HCT116 (cell line): ENCODE measurements around the gene CRY2. TPM values are rescaled to one million over a fixed set of nuclear protein-coding genes. Genes with fewer than 3 reads are reported as not detected.

ENCODE experiments used
- ATAC-seq: fragments of 200-7000 bp; cut with Tn5 transposase; 2 replicates; pipeline ENCODE4 v1.9.1; 2020; ENCODE audit warnings: mild to moderate bottlenecking, moderate library complexity
- BruUV-seq: library from RNA; stranded (reverse); fragments of 400-500 nt; replicated peaks from 2 replicates; lab custom pipeline; 2021; lab: Mats Ljungman, UMichigan
- CTCF ChIA-PET: fragments of 300-600 bp; sonication (Branson Sonifier 250); formaldehyde crosslinking; loops from one replicate; lab custom pipeline; 2021; ENCODE audit warnings: antibody characterized with exemption; lab: Charles Lee
- POLR2A ChIA-PET: fragments of 300-600, 350-600 bp; sonication (Branson Sonifier 250); formaldehyde crosslinking; loops from one replicate; lab custom pipeline; 2021; ENCODE audit warnings: antibody characterized with exemption; lab: Charles Lee
- RAD21 ChIA-PET, 2 experiments: fragments of 300-600 bp; sonication (Branson Sonifier 250); formaldehyde crosslinking; loops; one replicate each; lab custom pipeline; 2023; ENCODE audit warnings: low total read pairs in 2 of 2; ENCODE audit not compliant: uncharacterized antibody in 2 of 2, unreplicated experiment in 2 of 2, low non-redundant PET in 1 of 2; lab: Charles Lee
- DNase-seq: peaks from one replicate; pipeline ENCODE4 v3.0.0-alpha.2; 2010; ENCODE audit warnings: low read depth, low spot score
- H2AFZ ChIP-seq: fragments of 200-600 bp; shearing (Covaris generic), sonication (generic); 2 replicates; pipeline ENCODE4 v1.6.1; 2017; ENCODE audit warnings: low read depth, mixed run types, mixed read lengths, antibody characterized with exemption, low read length; ENCODE audit not compliant: poor library complexity, severe bottlenecking
- H3K27ac ChIP-seq: 2 replicates; pipeline ENCODE4 v1.5.1; 2012; ENCODE audit warnings: low read depth, low read length
- H3K27me3 ChIP-seq: fragments of 200-600 bp; sonication (generic); 2 replicates; pipeline ENCODE4 v1.6.1; 2016; ENCODE audit warnings: mixed run types, low read length, mixed read lengths; ENCODE audit not compliant: insufficient read depth
- H3K36me3 ChIP-seq, 2 experiments: fragments of 200-500 bp in 1 of 2; fragments of 200-600 bp in 1 of 2; sonication (Bioruptor generic) in 1 of 2; sonication (generic) in 1 of 2; 2 replicates each; pipeline versions ENCODE4 v1.5.1 to v1.6.1; 2014 to 2016; ENCODE audit warnings: low read length in 2 of 2, inconsistent platforms in 1 of 2, mixed read lengths in 1 of 2, mixed run types in 1 of 2; ENCODE audit not compliant: insufficient read depth in 2 of 2, control insufficient read depth in 1 of 2
- H3K4me1 ChIP-seq, 2 experiments: fragments of 200-600 bp in 1 of 2; sonication (generic) in 1 of 2; 2 replicates each; pipeline versions ENCODE4 v1.5.1 to v1.6.1; 2012 to 2017; ENCODE audit warnings: low read length in 2 of 2, inconsistent platforms in 1 of 2, mild to moderate bottlenecking in 1 of 2, mixed read lengths in 1 of 2, mixed run types in 1 of 2, moderate library complexity in 1 of 2; ENCODE audit not compliant: insufficient read depth in 2 of 2, control insufficient read depth in 1 of 2
- H3K4me2 ChIP-seq: fragments of 200-600 bp; sonication (generic); 2 replicates; pipeline ENCODE4 v1.6.1; 2017; ENCODE audit warnings: mixed run types, low read length, mixed read lengths
- H3K4me3 ChIP-seq, 2 experiments: fragments of 200-600 bp in 1 of 2; sonication (generic) in 1 of 2; replicated peaks in 1 of 2; 2 replicates each; pipeline ENCODE4 v1.5.1; 2011 to 2016; ENCODE audit warnings: low read length in 2 of 2, control low read depth in 1 of 2, low read depth in 1 of 2, mild to moderate bottlenecking in 1 of 2, mixed read lengths in 1 of 2, mixed run types in 1 of 2
- H3K79me2 ChIP-seq: fragments of 200-600 bp; sonication (generic); 2 replicates; pipeline ENCODE4 v1.6.1; 2017; ENCODE audit warnings: mild to moderate bottlenecking, mixed run types, low read length, moderate library complexity, mixed read lengths; ENCODE audit not compliant: insufficient read depth
- H3K9ac ChIP-seq: fragments of 200-600 bp; sonication (generic); 2 replicates; pipeline ENCODE4 v1.6.1; 2016; ENCODE audit warnings: low read length, mixed read lengths
- H3K9me2 ChIP-seq: fragments of 200-600 bp; sonication (generic), shearing (Covaris generic); 2 replicates; pipeline ENCODE4 v1.6.1; 2017; ENCODE audit warnings: mixed run types, mild to moderate bottlenecking, moderate library complexity; ENCODE audit not compliant: insufficient read depth
- H3K9me3 ChIP-seq, 2 experiments: fragments of 200-500 bp in 1 of 2; fragments of 200-600 bp in 1 of 2; sonication (Bioruptor generic) in 1 of 2; sonication (generic) in 1 of 2; 2 replicates each; pipeline ENCODE4 v1.6.1; 2014 to 2017; ENCODE audit warnings: low read length in 2 of 2, mixed read lengths in 2 of 2, inconsistent platforms in 1 of 2, low read depth in 1 of 2, mild to moderate bottlenecking in 1 of 2, mixed run types in 1 of 2, moderate library complexity in 1 of 2; ENCODE audit not compliant: control insufficient read depth in 1 of 2, insufficient read depth in 1 of 2
- H4K20me1 ChIP-seq: fragments of 200-600 bp; sonication (generic), shearing (Covaris generic); 2 replicates; pipeline ENCODE4 v1.6.1; 2017; ENCODE audit warnings: mixed run types, mild to moderate bottlenecking, moderate library complexity; ENCODE audit not compliant: insufficient read depth
- ATF3 ChIP-seq: IDR thresholded peaks from 2 replicates; pipeline ENCODE4 v1.6.1; 2012
- EZH2phosphoT487 ChIP-seq: fragments of 200-600 bp; IDR thresholded peaks from 2 replicates; pipeline ENCODE4 v1.6.1; 2018; ENCODE audit warnings: antibody characterized with exemption, borderline replicate concordance
- FOSL1 ChIP-seq: IDR thresholded peaks from 2 replicates; pipeline ENCODE4 v1.6.1; 2012; ENCODE audit warnings: low read depth
- POLR2A ChIP-seq: IDR thresholded peaks from 2 replicates; pipeline ENCODE4 v1.7.0; 2011; ENCODE audit warnings: borderline replicate concordance; ENCODE audit not compliant: insufficient read depth, insufficient read length; ENCODE audit errors: extremely low read depth
- POLR2AphosphoS5 ChIP-seq: IDR thresholded peaks from 2 replicates; pipeline ENCODE4 v1.6.1; 2011; ENCODE audit warnings: mild to moderate bottlenecking, low read depth, low read length, moderate library complexity
- SRF ChIP-seq: IDR thresholded peaks from 2 replicates; pipeline ENCODE4 v1.6.1; 2012; ENCODE audit warnings: low read depth
- intact Hi-C: fragments of 100-400 bp; cut with micrococcal nuclease; formaldehyde crosslinking; loops from 2 replicates; pipeline ENCODE4 v1.10.0; 2022
- total RNA-seq: library from RNA; stranded (reverse); gene quantifications from one replicate; pipeline ENCODE4 v1.2.1, GENCODE V29; 2021; ENCODE audit not compliant: unreplicated experiment

The CRY2 gene
- total RNA-seq, 1 experiment from 2014 or later, result 18.0 TPM

GRCh38 chr11:45929486-45930030 lies 82.3 kb downstream of the CRY2 start:
- TF ChIP-seq POLR2A (no peak), POLR2AphosphoS5 (peak; percentile 9; the same call in 1 of the 2 replicates)
- intact Hi-C loops, result no loop called here
- BruUV-seq, result no TSS peak
- Histone ChIP-seq H2AFZ (no peak overlapping the region), H3K36me3 (peaks cover 8 to 27% of the 10 kb centered on the region in 2 experiments), H4K20me1 (no peaks in the 10 kb centered on the region), H3K4me2 (no peak overlapping the region), H3K9me3 (no peaks in the 10 kb centered on the region), H3K9ac (no peak overlapping the region), H3K79me2 (peaks cover 4% of the 10 kb centered on the region; the same call in 1 of the 2 replicates), H3K4me3 (no peak overlapping the region), H3K27me3 (no peaks in the 10 kb centered on the region), H3K4me1 (peaks cover 0 to 8% of the 10 kb centered on the region in 2 experiments; a peak in 3 of 4 replicates), H3K9me2 (no peaks in the 10 kb centered on the region), H3K27ac (no peak overlapping the region)
- ChIA-PET CTCF (interaction anchor here (1.2 kb wide), 1 partner anchor 35 kb away, joined by 4 read pairs; no protein-coding TSS in a partner anchor), POLR2A (no interaction called here), RAD21 (no interaction called here)
- DNase-seq, result no peak
- ATAC-seq, result peak; percentile 12; the same call in 1 of the 2 replicates

- Histone ChIP-seq H3K27me3 (no peaks in the 10 kb centered on the region), H3K4me2 (no peak overlapping the region)
- no peak for DNase-seq
- CTCF ChIA-PET, result interaction anchor here (0.9 to 1.2 kb wide), 2 partner anchors 35 to 58 kb away, joined by 4 read pairs; no protein-coding TSS in a partner anchor
- ATAC-seq, result peak; percentile 18; the same call in 1 of the 2 replicates
- no peak for TF ChIP-seq SRF
- TF ChIP-seq ATF3, result no peak
- no peak for TF ChIP-seq FOSL1
- TF ChIP-seq POLR2AphosphoS5, result 0 out of 2 replicates have a peak, but pooled peaks have one; percentile 10
- TF ChIP-seq POLR2A, result no peak
- TF ChIP-seq EZH2phosphoT487, result no peak
- TF ChIP-seq, all 23 proteins: peak for 1
- Histone ChIP-seq H4K20me1 (no peaks in the 10 kb centered on the region), H3K9me3 (no peaks in the 10 kb centered on the region), H3K27ac (no peak overlapping the region), H2AFZ (no peak overlapping the region), H3K36me3 (peaks cover 8 to 20% of the 10 kb centered on the region in 2 experiments; a peak in 3 of 4 replicates), H3K9me2 (no peaks in the 10 kb centered on the region), H3K9ac (no peak overlapping the region), H3K4me3 (no peak overlapping the region), H3K79me2 (no peaks in the 10 kb centered on the region), H3K4me1 (peaks cover 0 to 8% of the 10 kb centered on the region in 2 experiments; a peak in 3 of 4 replicates)
- BruUV-seq, result no TSS peak
- POLR2A ChIA-PET, result interaction anchor here (0.7 to 0.8 kb wide), 2 partner anchors 39 to 118 kb away, joined by 3 read pairs; no protein-coding TSS in a partner anchor
- intact Hi-C loops, result no loop called here
- RAD21 ChIA-PET, result no interaction called here
Measured at GRCh38 chr11:45930031-45930794, 82.9 kb downstream of the CRY2 start.
